ENCODE results near the gene CBLB. TPM values are rescaled to one million over a fixed set of nuclear protein-coding genes. Genes with fewer than 3 reads are reported as not detected.

Gene CBLB
- total RNA-seq, 1 experiment from 2014 or later, result 23.9 TPM

DNA sequence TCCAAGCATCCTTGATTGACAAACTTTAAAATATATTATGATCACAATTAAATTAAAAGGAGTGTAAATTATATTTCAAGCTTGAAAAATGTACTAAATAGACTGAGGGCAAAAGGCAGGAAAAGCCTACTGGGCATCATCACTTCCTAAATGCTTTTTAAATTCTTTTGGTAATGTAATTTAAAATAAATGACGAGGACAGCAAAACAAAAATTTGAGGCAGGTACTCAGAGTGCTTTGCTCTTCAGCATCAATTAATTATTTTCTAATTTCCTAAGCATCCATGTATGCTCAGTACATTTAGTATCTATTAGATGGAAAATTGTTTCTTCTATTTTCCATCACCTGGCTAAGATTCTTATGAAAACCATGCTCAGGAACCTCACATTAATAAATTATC is 5.2 kb downstream of the CBLB start:
- POLR2A ChIA-PET (ENCODE audit: unreplicated experiment), result no interaction called here
- H4K20me1 ChIP-seq (ENCODE audit: low read length), result no peaks in the 10 kb centered on the region
- TF ChIP-seq EZH2phosphoT487 (IDR thresholded peaks at IDR 0.05; ENCODE audit: borderline replicate concordance, low read length) (no peak), EZH2 (IDR thresholded peaks at IDR 0.05; ENCODE audit: low read length, unreplicated experiment) (no peak)
- TF ChIP-seq, protein P1, sequence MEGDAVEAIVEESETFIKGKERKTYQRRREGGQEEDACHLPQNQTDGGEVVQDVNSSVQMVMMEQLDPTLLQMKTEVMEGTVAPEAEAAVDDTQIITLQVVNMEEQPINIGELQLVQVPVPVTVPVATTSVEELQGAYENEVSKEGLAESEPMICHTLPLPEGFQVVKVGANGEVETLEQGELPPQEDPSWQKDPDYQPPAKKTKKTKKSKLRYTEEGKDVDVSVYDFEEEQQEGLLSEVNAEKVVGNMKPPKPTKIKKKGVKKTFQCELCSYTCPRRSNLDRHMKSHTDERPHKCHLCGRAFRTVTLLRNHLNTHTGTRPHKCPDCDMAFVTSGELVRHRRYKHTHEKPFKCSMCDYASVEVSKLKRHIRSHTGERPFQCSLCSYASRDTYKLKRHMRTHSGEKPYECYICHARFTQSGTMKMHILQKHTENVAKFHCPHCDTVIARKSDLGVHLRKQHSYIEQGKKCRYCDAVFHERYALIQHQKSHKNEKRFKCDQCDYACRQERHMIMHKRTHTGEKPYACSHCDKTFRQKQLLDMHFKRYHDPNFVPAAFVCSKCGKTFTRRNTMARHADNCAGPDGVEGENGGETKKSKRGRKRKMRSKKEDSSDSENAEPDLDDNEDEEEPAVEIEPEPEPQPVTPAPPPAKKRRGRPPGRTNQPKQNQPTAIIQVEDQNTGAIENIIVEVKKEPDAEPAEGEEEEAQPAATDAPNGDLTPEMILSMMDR (conservative IDR thresholded peaks at IDR 0.05; ENCODE audit: low read depth, low read length), result no peak
- H3K4me1 ChIP-seq (ENCODE audit: insufficient read depth, low read length), result peaks cover 32% of the 10 kb centered on the region
- DNase-seq, result no peak
- H2AFZ ChIP-seq (ENCODE audit: low read length), result no peak overlapping the region
- H3K4me3 ChIP-seq (ENCODE audit: low read length), result no peak overlapping the region
- no peaks in the 10 kb centered on the region for H3K9me3 ChIP-seq (ENCODE audit: low read length)
- H3F3A ChIP-seq (ENCODE audit: low read length, unreplicated experiment), result no peaks in the 10 kb centered on the region
- peaks cover 72% of the 10 kb centered on the region for H3K79me2 ChIP-seq (ENCODE audit: low read length)
- BruUV-seq (replicated peaks), result no TSS peak
- H3K4me2 ChIP-seq (ENCODE audit: low read length), result no peak overlapping the region
- no peak overlapping the region for H3K9ac ChIP-seq (ENCODE audit: low read length)
- intact Hi-C loops (cut with micrococcal nuclease), result loop anchor here (10.0 kb wide), 1 partner anchor 339 kb away; no protein-coding TSS in a partner anchor
- H3K9me2 ChIP-seq (replicated peaks; ENCODE audit: low read length), result no peaks in the 10 kb centered on the region
- no peak for ATAC-seq
- CTCF ChIA-PET, result no interaction called here
- H3K27me3 ChIP-seq (ENCODE audit: low read length), result no peaks in the 10 kb centered on the region
- no peak overlapping the region for H3K27ac ChIP-seq (ENCODE audit: low read length)
- H3K36me3 ChIP-seq (ENCODE audit: low read depth, low read length), result peaks cover 19% of the 10 kb centered on the region; the same call in 1 of the 2 replicates

DNA sequence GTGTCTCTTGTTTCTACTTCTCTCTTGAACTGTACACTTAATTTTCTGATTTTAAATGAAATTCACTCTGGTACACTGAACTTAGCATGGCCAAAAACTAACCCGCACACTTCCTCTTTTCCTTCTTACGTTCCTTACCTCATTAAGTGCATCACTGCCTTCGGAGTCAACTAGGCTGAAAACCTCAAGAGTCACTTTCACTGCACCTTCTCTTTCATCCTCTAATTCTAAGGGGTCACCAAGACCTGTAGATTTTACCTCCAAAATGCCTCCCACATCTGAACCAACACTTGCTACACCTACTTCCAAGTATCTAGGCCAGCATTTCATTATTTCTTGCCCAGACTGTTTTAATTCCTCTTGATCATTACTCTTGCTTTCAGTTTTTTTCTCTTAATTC is 6.6 kb downstream of the CBLB start:
- ChIA-PET CTCF (no interaction called here), POLR2A (ENCODE audit: unreplicated experiment) (interaction anchor here (0.6 kb wide), 1 partner anchor 384 kb away, joined by 5 read pairs; no protein-coding TSS in a partner anchor)
- DNase-seq, result no peak
- no peak for ATAC-seq
- no peaks in the 10 kb centered on the region for H3K9me2 ChIP-seq (replicated peaks; ENCODE audit: low read length)
- intact Hi-C loops (cut with micrococcal nuclease), result loop anchor here (10.0 kb wide), 1 partner anchor 337 kb away; no protein-coding TSS in a partner anchor
- no peaks in the 10 kb centered on the region for H3K27me3 ChIP-seq (ENCODE audit: low read length)
- no peaks in the 10 kb centered on the region for H3K9me3 ChIP-seq (ENCODE audit: low read length)
- no peaks in the 10 kb centered on the region for H3F3A ChIP-seq (ENCODE audit: low read length, unreplicated experiment)
- H3K9ac ChIP-seq (ENCODE audit: low read length), result no peak overlapping the region
- peaks cover 19% of the 10 kb centered on the region; the same call in 1 of the 2 replicates for H3K36me3 ChIP-seq (ENCODE audit: low read depth, low read length)
- peaks cover 58% of the 10 kb centered on the region for H3K79me2 ChIP-seq (ENCODE audit: low read length)
- H2AFZ ChIP-seq (ENCODE audit: low read length), result no peak overlapping the region
- peaks cover 29% of the 10 kb centered on the region for H3K4me1 ChIP-seq (ENCODE audit: insufficient read depth, low read length)
- H3K4me2 ChIP-seq (ENCODE audit: low read length), result no peak overlapping the region
- no peak overlapping the region for H3K4me3 ChIP-seq (ENCODE audit: low read length)
- TF ChIP-seq EZH2phosphoT487 (IDR thresholded peaks at IDR 0.05; ENCODE audit: borderline replicate concordance, low read length), result no peak
- TF ChIP-seq, protein P1 (conservative IDR thresholded peaks at IDR 0.05; ENCODE audit: low read depth, low read length), result no peak
- TF ChIP-seq EZH2 (IDR thresholded peaks at IDR 0.05; ENCODE audit: low read length, unreplicated experiment), result no peak
- BruUV-seq (replicated peaks), result no TSS peak
- H4K20me1 ChIP-seq (ENCODE audit: low read length), result no peaks in the 10 kb centered on the region
- no peak overlapping the region for H3K27ac ChIP-seq (ENCODE audit: low read length)

DNA sequence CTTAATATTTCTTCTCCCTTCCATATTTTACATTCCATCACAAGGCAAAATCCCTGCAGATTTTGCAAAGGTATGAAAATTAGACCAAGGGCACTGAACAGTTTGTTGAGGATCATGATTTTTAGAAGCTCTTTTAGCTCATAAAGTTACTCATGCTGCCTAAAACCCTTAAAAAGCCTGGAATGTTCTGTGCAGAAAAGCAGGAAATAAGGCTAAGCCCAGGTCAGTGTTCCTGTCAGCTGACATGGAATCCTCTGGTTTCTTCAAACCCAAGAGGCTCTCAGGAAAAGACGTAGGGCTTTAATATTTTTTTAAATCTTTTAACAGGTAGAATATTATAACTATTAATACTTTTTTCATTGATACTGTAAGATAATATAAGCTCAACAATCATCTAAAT is 8.2 kb downstream of the CBLB start:
- peaks cover 19% of the 10 kb centered on the region; the same call in 1 of the 2 replicates for H3K36me3 ChIP-seq (ENCODE audit: low read depth, low read length)
- H3K27ac ChIP-seq (ENCODE audit: low read length), result no peak overlapping the region
- H3K79me2 ChIP-seq (ENCODE audit: low read length), result peaks cover 42% of the 10 kb centered on the region
- no peak overlapping the region for H3K9ac ChIP-seq (ENCODE audit: low read length)
- no peaks in the 10 kb centered on the region for H3F3A ChIP-seq (ENCODE audit: low read length, unreplicated experiment)
- H3K4me1 ChIP-seq (ENCODE audit: insufficient read depth, low read length), result peaks cover 13% of the 10 kb centered on the region
- BruUV-seq (replicated peaks), result no TSS peak
- ChIA-PET POLR2A (ENCODE audit: unreplicated experiment) (no interaction called here), CTCF (no interaction called here)
- no peak overlapping the region for H3K4me3 ChIP-seq (ENCODE audit: low read length)
- no peak overlapping the region for H3K4me2 ChIP-seq (ENCODE audit: low read length)
- DNase-seq (no peak), ATAC-seq (no peak)
- H3K9me2 ChIP-seq (replicated peaks; ENCODE audit: low read length), result no peaks in the 10 kb centered on the region
- no peaks in the 10 kb centered on the region for H3K9me3 ChIP-seq (ENCODE audit: low read length)
- H2AFZ ChIP-seq (ENCODE audit: low read length), result no peak overlapping the region
- intact Hi-C loops (cut with micrococcal nuclease), result loop anchor here (10.0 kb wide), 1 partner anchor 336 kb away; no protein-coding TSS in a partner anchor
- no peaks in the 10 kb centered on the region for H4K20me1 ChIP-seq (ENCODE audit: low read length)
- no peaks in the 10 kb centered on the region for H3K27me3 ChIP-seq (ENCODE audit: low read length)
- TF ChIP-seq, protein P1 (conservative IDR thresholded peaks at IDR 0.05; ENCODE audit: low read depth, low read length), result no peak
- TF ChIP-seq EZH2 (IDR thresholded peaks at IDR 0.05; ENCODE audit: low read length, unreplicated experiment) (no peak), EZH2phosphoT487 (IDR thresholded peaks at IDR 0.05; ENCODE audit: borderline replicate concordance, low read length) (no peak)

Measured in PC-3 (cell line).